HepG2 (cell line): Measurements from ENCODE around the gene CCDC154. TPM values are rescaled to one million over a fixed set of nuclear protein-coding genes. Genes with fewer than 3 reads are reported as not detected.

Experiments
- ATAC-seq: fragments of 200-7000 bp; cut with Tn5 transposase; 3 replicates; pipeline ENCODE4 v1.9.1; 2020; ENCODE audit warnings: mild to moderate bottlenecking, moderate library complexity
- BruUV-seq: library from RNA; stranded (reverse); fragments of 400-500 nt; replicated peaks from 2 replicates; lab custom pipeline; 2021; lab: Mats Ljungman, UMichigan
- CTCF ChIA-PET: fragments of 300-600 bp; formaldehyde crosslinking; extraction: SDS; loops from one replicate; lab custom pipeline; 2021; ENCODE audit warnings: low total read pairs, inconsistent platforms, low intra/inter-chr PET ratio; lab: Yijun Ruan, JAX
- POLR2A ChIA-PET: fragments of 350-600 bp; sonication (Branson Sonifier 250); formaldehyde crosslinking; loops from one replicate; lab custom pipeline; 2020; ENCODE audit warnings: antibody characterized with exemption, inconsistent platforms; lab: Yijun Ruan, JAX
- DNase-seq: peaks from one replicate; pipeline ENCODE4 v3.0.0-alpha.2; 2015; ENCODE audit warnings: low spot score
- FAIRE-seq: peaks from 3 replicates; lab custom pipeline; 2011; peaks lifted over from hg19 to GRCh38; lab: Jason Lieb, UNC
- H2AFZ ChIP-seq: one replicate; pipeline ENCODE4 v1.6.1; 2011; ENCODE audit warnings: low read length, inconsistent platforms
- H3K27ac ChIP-seq: fragments of 300-600 bp; 3 replicates; pipeline ENCODE4 v1.8.0; 2011; ENCODE audit warnings: mixed run types, mild to moderate bottlenecking, mixed read lengths, low read length, inconsistent platforms; ENCODE audit not compliant: insufficient read depth; ENCODE audit errors: extremely low read length
- H3K27me3 ChIP-seq, 2 experiments: fragments of 200-600 bp in 1 of 2; 2 replicates in 1 of 2; 3 replicates in 1 of 2; pipeline versions ENCODE4 v1.6.0 to v1.8.0; 2011; ENCODE audit warnings: low read length in 2 of 2, mild to moderate bottlenecking in 2 of 2, moderate library complexity in 2 of 2, inconsistent platforms in 1 of 2; ENCODE audit not compliant: insufficient read depth in 2 of 2, control insufficient read depth in 1 of 2
- H3K36me3 ChIP-seq, 2 experiments: fragments of 200-600 bp in 1 of 2; replicated peaks in 1 of 2; 2 replicates in 1 of 2; 3 replicates in 1 of 2; pipeline versions ENCODE4 v1.5.1 to v1.8.0; 2011; ENCODE audit warnings: low read length in 2 of 2, inconsistent platforms in 1 of 2; ENCODE audit not compliant: insufficient read depth in 2 of 2, control insufficient read depth in 1 of 2
- H3K4me1 ChIP-seq: 2 replicates; pipeline ENCODE4 v1.5.1; 2012; ENCODE audit warnings: low read length, inconsistent platforms; ENCODE audit not compliant: insufficient read depth
- H3K4me2 ChIP-seq: 2 replicates; pipeline ENCODE4 v1.6.0; 2011; ENCODE audit warnings: low read depth, low read length, inconsistent platforms
- H3K4me3 ChIP-seq, 3 experiments: fragments of 200-600 bp in 1 of 3; sonication (generic), shearing (Covaris generic) in 1 of 3; replicated peaks in 1 of 3; 2 replicates each; pipeline ENCODE4 v1.5.1; 2011 to 2016; ENCODE audit warnings: low read length in 3 of 3, inconsistent platforms in 2 of 3, low read depth in 2 of 3, mild to moderate bottlenecking in 2 of 3, control low read depth in 1 of 3, mixed read lengths in 1 of 3; ENCODE audit not compliant: insufficient read depth in 1 of 3
- H3K79me2 ChIP-seq: one replicate; pipeline ENCODE4 v1.6.1; 2011; ENCODE audit warnings: low read length, inconsistent platforms; ENCODE audit not compliant: insufficient read depth
- H3K9ac ChIP-seq: 2 replicates; pipeline ENCODE4 v1.6.0; 2011; ENCODE audit warnings: mild to moderate bottlenecking, low read depth, low read length, inconsistent platforms; ENCODE audit not compliant: insufficient read depth
- H3K9me3 ChIP-seq: 2 replicates; pipeline ENCODE4 v1.5.1; 2012; ENCODE audit warnings: mild to moderate bottlenecking, low read length
- H4K20me1 ChIP-seq: 2 replicates; pipeline ENCODE4 v1.6.0; 2011; ENCODE audit warnings: inconsistent platforms, mild to moderate bottlenecking, low read length, moderate library complexity; ENCODE audit not compliant: insufficient read depth
- FUBP1 ChIP-seq: sonication (generic); formaldehyde crosslinking; IDR thresholded peaks from 2 replicates; pipeline ENCODE4 v1.5.1; 2020; ENCODE audit warnings: missing genetic modification reagents, mild to moderate bottlenecking, borderline replicate concordance
- HES4 ChIP-seq: sonication (generic); formaldehyde crosslinking; IDR thresholded peaks from 2 replicates; pipeline ENCODE4 v1.9.0; 2021; ENCODE audit warnings: mild to moderate bottlenecking, missing genetic modification reagents, borderline replicate concordance
- IRF2 ChIP-seq: IDR thresholded peaks from 2 replicates; pipeline ENCODE4 v1.6.1; 2018; ENCODE audit warnings: missing genetic modification reagents, missing compliant biosample characterization
- MEF2D ChIP-seq: sonication (generic); formaldehyde crosslinking; IDR thresholded peaks from 2 replicates; pipeline ENCODE4 v1.5.1; 2020; ENCODE audit warnings: mild to moderate bottlenecking, missing genetic modification reagents
- TRAFD1 ChIP-seq: sonication (generic); formaldehyde crosslinking; IDR thresholded peaks from 2 replicates; pipeline ENCODE4 v1.5.1; 2020; ENCODE audit warnings: missing genetic modification reagents, mild to moderate bottlenecking, borderline replicate concordance
- UBTF ChIP-seq: sonication (generic); formaldehyde crosslinking; IDR thresholded peaks from 2 replicates; pipeline ENCODE4 v1.4.0; 2020; ENCODE audit warnings: mild to moderate bottlenecking, missing genetic modification reagents
- YEATS4 ChIP-seq: sonication (generic); formaldehyde crosslinking; IDR thresholded peaks from 2 replicates; pipeline ENCODE4 v1.4.0; 2020; ENCODE audit warnings: missing genetic modification reagents, borderline replicate concordance
- ZHX2 ChIP-seq, 2 experiments: sonication (generic) in 1 of 2; formaldehyde crosslinking in 1 of 2; IDR thresholded peaks; 2 replicates each; pipeline versions ENCODE4 v1.6.1 to v1.9.0; 2014 to 2022; ENCODE audit warnings: antibody characterized with exemption in 1 of 2, borderline replicate concordance in 1 of 2, inconsistent platforms in 1 of 2, low read depth in 1 of 2, missing genetic modification reagents in 1 of 2
- ZNF570 ChIP-seq: sonication (generic); formaldehyde crosslinking; IDR thresholded peaks from 2 replicates; pipeline ENCODE4 v1.4.0; 2020; ENCODE audit warnings: mild to moderate bottlenecking, missing genetic modification reagents, borderline replicate concordance
- ZNF740 ChIP-seq: sonication (generic); formaldehyde crosslinking; IDR thresholded peaks from 2 replicates; pipeline ENCODE4 v1.4.0; 2020; ENCODE audit warnings: missing genetic modification reagents
- ZNF878 ChIP-seq: sonication (generic); formaldehyde crosslinking; IDR thresholded peaks from 2 replicates; pipeline ENCODE4 v1.8.1; 2023; ENCODE audit warnings: mild to moderate bottlenecking, missing genetic modification reagents, moderate library complexity
- WGBS: methylation state at CpG from one replicate; pipeline ENCODE4 v1.1.6; 2017; ENCODE audit warnings: low lambda C conversion rate; 5-methylcytosine and 5-hydroxymethylcytosine counted together
- in situ Hi-C: cut with HindIII; loops from 2 replicates; pipeline ENCODE4 v1.10.0; 2017; ENCODE audit warnings: low pct_unique_long_range_greater_than_20kb; ENCODE audit not compliant: extremely low pct_ligation_motif_present
- intact Hi-C: fragments of 100-400 bp; cut with micrococcal nuclease; formaldehyde crosslinking; loops from one replicate; pipeline ENCODE4 v1.10.0; 2022; ENCODE audit not compliant: unreplicated experiment
- polyA plus RNA-seq, 8 experiments: library from polyadenylated mRNA; depleted of rRNA in 3 of 8; stranded (reverse) in 7 of 8; unstranded in 1 of 8; fragments of >200 nt; fragmentation: Illumina TruSeq in 4 of 8; extraction: Trizol in 4 of 8; gene quantifications; 2 replicates each; pipeline versions ENCODE4 v1.2.1 to v1.2.3, GENCODE V29; 2011 to 2016; ENCODE audit warnings: low read depth in 4 of 8, missing spikeins in 1 of 8, mixed read lengths in 1 of 8; ENCODE audit not compliant: insufficient read depth in 1 of 8
- total RNA-seq, 5 experiments: library from RNA; depleted of rRNA; stranded (reverse); fragments of >200 nt; fragmentation: Illumina TruSeq; extraction: Trizol; gene quantifications; 2 replicates each; pipeline ENCODE4 v1.2.3, GENCODE V29; 2016; ENCODE audit warnings: low read depth in 1 of 5

The CCDC154 gene
- total and polyA plus RNA-seq, 2 of the 13 experiments (the other 11 are each of a cell fraction or from before 2014, with no cell fraction given), result 0.92 to 1.5 TPM

- in situ Hi-C loops, result no loop called here
- TF ChIP-seq YEATS4 (CRISPR knock-in tag) (no peak), ZNF740 (CRISPR knock-in tag) (no peak), MEF2D (CRISPR knock-in tag) (no peak), UBTF (CRISPR knock-in tag) (no peak), ZHX2 (IDR thresholded peaks at IDR 0.05; ENCODE audit: low read depth) (no peak), ZHX2 (CRISPR knock-in tag; IDR thresholded peaks at IDR 0.05; ENCODE audit: borderline replicate concordance) (no peak), HES4 (no peak), IRF2 (CRISPR knock-in tag) (no peak), FUBP1 (CRISPR knock-in tag) (no peak), ZNF878 (CRISPR knock-in tag) (no peak), TRAFD1 (CRISPR knock-in tag) (no peak), ZNF570 (CRISPR knock-in tag) (no peak)
- 97% methylated on average over 27 of the region's 39 CpGs for WGBS
- Histone ChIP-seq H3K27ac (no peak overlapping the region), H4K20me1 (no peaks in the 10 kb centered on the region), H2AFZ (no peak overlapping the region), H3K79me2 (no peaks in the 10 kb centered on the region), H3K27me3 (no peaks in the 10 kb centered on the region), H3K4me2 (no peak overlapping the region), H3K4me1 (peaks cover 2% of the 10 kb centered on the region), H3K9ac (no peak overlapping the region), H3K4me3 (no peak overlapping the region), H3K9me3 (no peaks in the 10 kb centered on the region), H3K36me3 (peaks cover 0 to 7% of the 10 kb centered on the region in 2 experiments; a peak in 2 of 5 replicates)
- ChIA-PET CTCF (no interaction called here), POLR2A (no interaction called here)
- BruUV-seq, result no TSS peak
- ATAC-seq (no peak), FAIRE-seq (no peak), DNase-seq (no peak)
- intact Hi-C loops, result no loop called here
These were observed 59.1 kb downstream of the CCDC154 start for GRCh38 chr16:1385232-1385631.
